Heart left ventricle (tissue), 16 donors: Measurements from ENCODE around the gene MROH2B. TPM values are rescaled to one million over a fixed set of nuclear protein-coding genes. Genes with fewer than 3 reads are reported as not detected.
A peak's percentile ranks its signal among the peaks of the same experiment; 100 is the strongest.

Experiments
- ATAC-seq, 4 donors: fragments of 200-7000 bp; cut with Tn5 transposase; one replicate each; pipeline ENCODE4 v1.9.1; 2020 to 2022; ENCODE audit warnings: moderate library complexity in 4 of 4, mild to moderate bottlenecking in 3 of 4, moderate number of reproducible peaks in 1 of 4
- DNase-seq, 5 donors: peaks; one replicate each; pipeline ENCODE4 v3.0.0-alpha.2; 2020
- H3K27ac ChIP-seq, 12 donors: fragments of 200-600 bp; sonication (generic) in 4 of 12; one replicate each; pipeline versions ENCODE4 v1.5.0 to v1.8.0; 2016 to 2022; ENCODE audit warnings: mild to moderate bottlenecking in 2 of 12
- H3K27me3 ChIP-seq, 9 donors: fragments of 200-600 bp; sonication (generic) in 2 of 9; one replicate each; pipeline versions ENCODE4 v1.5.1 to v1.8.0; 2016 to 2022; ENCODE audit warnings: mild to moderate bottlenecking in 3 of 9
- H3K36me3 ChIP-seq, 9 donors: fragments of 200-600 bp; sonication (generic) in 2 of 9; one replicate each; pipeline versions ENCODE4 v1.5.0 to v1.8.0; 2018 to 2022; ENCODE audit warnings: mild to moderate bottlenecking in 2 of 9
- H3K4me1 ChIP-seq, 12 donors: fragments of 200-600 bp; sonication (generic) in 4 of 12; one replicate each; pipeline versions ENCODE4 v1.5.0 to v1.8.0; 2016 to 2022; ENCODE audit warnings: mild to moderate bottlenecking in 3 of 12
- H3K4me3 ChIP-seq, 12 donors: fragments of 200-600 bp; sonication (generic) in 4 of 12; one replicate each; pipeline versions ENCODE4 v1.5.0 to v1.8.0; 2017 to 2022; ENCODE audit warnings: mild to moderate bottlenecking in 9 of 12, moderate library complexity in 4 of 12
- H3K9me3 ChIP-seq, 12 donors: fragments of 200-600 bp; sonication (generic) in 4 of 12; one replicate each; pipeline versions ENCODE4 v1.5.0 to v1.8.0; 2016 to 2022; ENCODE audit warnings: mild to moderate bottlenecking in 1 of 12
- CTCF ChIP-seq, 12 donors: fragments of 200-600 bp; sonication (generic) in 4 of 12; IDR thresholded peaks; one replicate each; pipeline versions ENCODE4 v1.5.0 to v1.8.0; 2018 to 2022; ENCODE audit warnings: antibody characterized with exemption in 12 of 12, mild to moderate bottlenecking in 5 of 12
- POLR2A ChIP-seq, 2 donors: fragments of 450-650 bp; IDR thresholded peaks; one replicate each; pipeline ENCODE4 v1.6.1; 2017; ENCODE audit warnings: antibody characterized with exemption in 2 of 2, mild to moderate bottlenecking in 2 of 2, moderate library complexity in 2 of 2
- WGBS, 4 donors: extraction: QIAGEN DNeasy Blood & Tissue Kit in 2 of 4; methylation state at CpG; one replicate each; pipeline versions ENCODE4 v1.1.5 to v1.1.7; 2013 to 2018; 5-methylcytosine and 5-hydroxymethylcytosine counted together
- intact Hi-C, 10 donors: fragments of 100-400 bp; cut with DNase I; formaldehyde crosslinking; loops; one replicate each; pipeline versions ENCODE4 v1.11.1 to v1.14.2; 2022
- polyA plus RNA-seq, 2 donors: library from polyadenylated mRNA; stranded (reverse); fragments of 200-250 nt; gene quantifications; one replicate each; pipeline ENCODE4 v1.2.3, GENCODE V29; 2013
- total RNA-seq, 9 donors: library from RNA; depleted of rRNA in 2 of 9; stranded (reverse); fragments of >200 nt in 2 of 9; fragmentation: NEBNext Ultra II Directional in 3 of 9; extraction: Animal tissue kit (Norgen Biotek cat#: 25700) in 3 of 9; gene quantifications; one replicate each; pipeline versions ENCODE4 v1.1.0 to v1.2.4, GENCODE V29; 2016 to 2023
- donor health status: ischemic (EF 13 %, LVEDD 7.1; RV severe dilation, severe dysfunction).
- donor health status: healthy with polysubstance abuse.
- donor health status: DM: no; HTN: yes; CAD: no.
- donor health status: DM: no; HTN: no; CAD: no.
- donor health status: ischemic (EF 25% LVEDD 6.9; RV normal size, moderate dysfunction).
- donor health status: ischemic (EF 25% LVEDD 5.7; RV mildly dilated, moderate dysfunction).
- donor health status: healthy.
- donor health status: DM: yes; HTN: yes; CAD: no.
- donor health status: ischemic (EF 35%, LVEDD 5.7; RV mildly dilated, moderate dysfunction).
- donor health status: nonischemic (EF 11% LVEDD 7.7; RV severe dilation, severe dysfunction).
- donor health status: DM: yes; HTN: yes; CAD: no.
- donor health status: PGD.
- donor health status: ischemic (EF 29% LVEDD 5.4; RV normal size, mild dysfunction).
- donor health status: nonischemic (EF 23%, LVEDD 6.1; RV moderate dilation, normal function).

MROH2B gene
- total and polyA plus RNA-seq, 11 donors: not detected

- no peak overlapping the region for H3K4me3 ChIP-seq
- no peaks in the 10 kb centered on the region for H3K36me3 ChIP-seq
- 95 to 98% (median 97%) methylated on average over 5 of the region's 5 CpGs for WGBS, 4 donors
- peaks cover 0 to 12% (median 2%) of the 10 kb centered on the region in 12 donors for H3K4me1 ChIP-seq
- ATAC-seq (no peak), DNase-seq (no peak)
- H3K27ac ChIP-seq: no peak overlapping the region
- intact Hi-C loops: loop anchor here in 1 of 10 donors (10.0 kb wide), 1 partner anchor 199 kb away; no protein-coding TSS in a partner anchor
- no peak for TF ChIP-seq CTCF (IDR thresholded peaks at IDR 0.05)
- TF ChIP-seq POLR2A (IDR thresholded peaks at IDR 0.05): no peak
- H3K9me3 ChIP-seq: no peaks in the 10 kb centered on the region
- no peaks in the 10 kb centered on the region for H3K27me3 ChIP-seq
Measured at GRCh38 chr5:40995801-40996586, 75.1 kb downstream of the MROH2B start.

GRCh38 chr5:40991981-40992559 lies 79.1 kb downstream of the MROH2B start:
- no peak for DNase-seq
- no peak for ATAC-seq
- H3K27me3 ChIP-seq: no peaks in the 10 kb centered on the region
- TF ChIP-seq CTCF (IDR thresholded peaks at IDR 0.05): no peak
- no peak for TF ChIP-seq POLR2A (IDR thresholded peaks at IDR 0.05)
- peak overlapping the region; percentile 32 to 82 (median 70) for H3K27ac ChIP-seq
- peaks cover 0 to 6% (median 0%) of the 10 kb centered on the region in 12 donors for H3K9me3 ChIP-seq
- peaks cover 0 to 25% (median 11%) of the 10 kb centered on the region in 12 donors for H3K4me1 ChIP-seq
- intact Hi-C loops: loop anchor here in 3 of 10 donors (5.0 to 10.0 kb wide), 2 partner anchors 200 to 203 kb away; no protein-coding TSS in a partner anchor
- H3K36me3 ChIP-seq: no peaks in the 10 kb centered on the region
- H3K4me3 ChIP-seq: no peak overlapping the region
- WGBS, 4 donors: 72 to 87% (median 78%) methylated on average over 5 of the region's 5 CpGs

GRCh38 chr5:40991168-40991980 lies 79.8 kb downstream of the MROH2B start:
- WGBS, 4 donors: 20 to 30% (median 26%) methylated on average over 2 of the region's 2 CpGs
- peak in 1 of 12 donors; percentile 17 for TF ChIP-seq CTCF (IDR thresholded peaks at IDR 0.05)
- no peak for TF ChIP-seq POLR2A (IDR thresholded peaks at IDR 0.05)
- DNase-seq (peak in 4 of 5 donors; percentile 46 to 67 (median 53)), ATAC-seq (peak; percentile 83 to 96 (median 94))
- Histone ChIP-seq H3K36me3 (no peaks in the 10 kb centered on the region), H3K4me3 (no peak overlapping the region), H3K27ac (peak overlapping the region; percentile 32 to 82 (median 70)), H3K27me3 (no peaks in the 10 kb centered on the region), H3K4me1 (peaks cover 0 to 25% (median 11%) of the 10 kb centered on the region in 12 donors), H3K9me3 (peaks cover 0 to 8% (median 0%) of the 10 kb centered on the region in 12 donors)
- intact Hi-C loops: loop anchor here in 3 of 10 donors (5.0 to 10.0 kb wide), 2 partner anchors 201 to 203 kb away; no protein-coding TSS in a partner anchor
